Effector memory CD4-positive, alpha-beta T cell (primary cell): ENCODE measurements around the gene DOCK3.
"Not testable (repeated sequence)": the region's sequence is repeated elsewhere in the genome, so short reads cannot be mapped to it uniquely, and the experiment has no call there.

Experiments used
- DNase-seq, 3 donors: peaks; one replicate each; pipeline ENCODE4 v3.0.0-alpha.2; 2020
- H3K27ac ChIP-seq: 2 replicates; pipeline ENCODE4 v1.7.0; 2013; ENCODE audit warnings: mild to moderate bottlenecking, low read length, moderate library complexity; ENCODE audit not compliant: insufficient read depth, poor library complexity, severe bottlenecking
- H3K27me3 ChIP-seq: replicated peaks from 2 replicates; pipeline ENCODE4 v1.7.0; 2013; ENCODE audit warnings: mild to moderate bottlenecking, low read length; ENCODE audit not compliant: insufficient read depth, control insufficient read depth, poor library complexity, severe bottlenecking
- H3K36me3 ChIP-seq: 2 replicates; pipeline ENCODE4 v1.7.0; 2013; ENCODE audit warnings: mild to moderate bottlenecking, low read length, moderate library complexity; ENCODE audit not compliant: control insufficient read depth, insufficient read depth
- H3K4me1 ChIP-seq: 2 replicates; pipeline ENCODE4 v1.7.0; 2013; ENCODE audit warnings: low read length, mild to moderate bottlenecking; ENCODE audit not compliant: control insufficient read depth, insufficient read depth, poor library complexity, severe bottlenecking
- H3K4me3 ChIP-seq: 2 replicates; pipeline ENCODE4 v1.7.0; 2013; ENCODE audit warnings: low read length, low read depth, mild to moderate bottlenecking; ENCODE audit not compliant: insufficient read depth, poor library complexity, severe bottlenecking
- H3K9me3 ChIP-seq: 2 replicates; pipeline ENCODE4 v1.7.0; 2013; ENCODE audit warnings: mild to moderate bottlenecking, low read length, moderate library complexity; ENCODE audit not compliant: control insufficient read depth

DOCK3 gene

GRCh38 chr3:50890688-50891344, 216.1 kb downstream of the DOCK3 start:
- Histone ChIP-seq H3K4me3 (no peak overlapping the region), H3K36me3 (no peaks in the 10 kb centered on the region), H3K4me1 (no peaks in the 10 kb centered on the region), H3K27me3 (no peaks in the 10 kb centered on the region), H3K9me3 (no peaks in the 10 kb centered on the region), H3K27ac (no peak overlapping the region)
- DNase-seq, result no peak

GRCh38 chr3:50901097-50901496, 226.4 kb downstream of the DOCK3 start:
- not testable (repeated sequence) for DNase-seq, H3K27me3 ChIP-seq, H3K27ac ChIP-seq, H3K4me1 ChIP-seq, H3K9me3 ChIP-seq, H3K36me3 ChIP-seq, H3K4me3 ChIP-seq

GRCh38 chr3:50912746-50913145, 238.0 kb downstream of the DOCK3 start:
- no peak for DNase-seq
- H3K27me3 ChIP-seq, result no peaks in the 10 kb centered on the region
- H3K9me3 ChIP-seq, result no peaks in the 10 kb centered on the region
- H3K36me3 ChIP-seq, result no peaks in the 10 kb centered on the region
- H3K4me3 ChIP-seq, result no peak overlapping the region
- no peaks in the 10 kb centered on the region for H3K4me1 ChIP-seq
- no peak overlapping the region for H3K27ac ChIP-seq

- Histone ChIP-seq H3K9me3 (no peaks in the 10 kb centered on the region), H3K36me3 (no peaks in the 10 kb centered on the region), H3K27ac (no peak overlapping the region), H3K4me3 (no peak overlapping the region), H3K4me1 (no peaks in the 10 kb centered on the region), H3K27me3 (no peaks in the 10 kb centered on the region)
- DNase-seq, result no peak
These were observed 238.5 kb downstream of the DOCK3 start for GRCh38 chr3:50913260-50913659.

GRCh38 chr3:50922071-50922470, 247.3 kb downstream of the DOCK3 start:
- H3K36me3 ChIP-seq, DNase-seq, H3K9me3 ChIP-seq, H3K4me3 ChIP-seq, H3K27ac ChIP-seq, H3K4me1 ChIP-seq, H3K27me3 ChIP-seq: not testable (repeated sequence)

- DNase-seq, result no peak
- Histone ChIP-seq H3K9me3 (no peaks in the 10 kb centered on the region), H3K4me1 (no peaks in the 10 kb centered on the region), H3K4me3 (no peak overlapping the region), H3K36me3 (no peaks in the 10 kb centered on the region), H3K27me3 (peaks cover 4% of the 10 kb centered on the region), H3K27ac (no peak overlapping the region)
These were observed 249.2 kb downstream of the DOCK3 start for GRCh38 chr3:50923955-50924354.

- DNase-seq, result no peak
- Histone ChIP-seq H3K27ac (no peak overlapping the region), H3K27me3 (peaks cover 4% of the 10 kb centered on the region), H3K4me1 (no peaks in the 10 kb centered on the region), H3K9me3 (no peaks in the 10 kb centered on the region), H3K4me3 (no peak overlapping the region), H3K36me3 (no peaks in the 10 kb centered on the region)
These were observed 249.9 kb downstream of the DOCK3 start for GRCh38 chr3:50924638-50925037.

GRCh38 chr3:50926868-50927267, 252.1 kb downstream of the DOCK3 start:
- Histone ChIP-seq H3K27me3 (peaks cover 4% of the 10 kb centered on the region), H3K36me3 (no peaks in the 10 kb centered on the region), H3K4me1 (no peaks in the 10 kb centered on the region), H3K9me3 (no peaks in the 10 kb centered on the region), H3K27ac (no peak overlapping the region), H3K4me3 (no peak overlapping the region)
- no peak for DNase-seq

GRCh38 chr3:50930371-50931208, 255.9 kb downstream of the DOCK3 start:
- no peak for DNase-seq
- Histone ChIP-seq H3K36me3 (no peaks in the 10 kb centered on the region), H3K4me1 (no peaks in the 10 kb centered on the region), H3K27ac (no peak overlapping the region), H3K9me3 (no peaks in the 10 kb centered on the region), H3K4me3 (no peak overlapping the region), H3K27me3 (no peaks in the 10 kb centered on the region)

GRCh38 chr3:50932918-50933317, 258.2 kb downstream of the DOCK3 start:
- not testable (repeated sequence) for H3K27me3 ChIP-seq, DNase-seq, H3K27ac ChIP-seq, H3K4me1 ChIP-seq, H3K4me3 ChIP-seq, H3K9me3 ChIP-seq, H3K36me3 ChIP-seq
